ENCODE data around the gene ZSCAN20. TPM values are rescaled to one million over a fixed set of nuclear protein-coding genes. Genes with fewer than 3 reads are reported as not detected.

Gene ZSCAN20
- polyA plus RNA-seq, 4 donors: 4.8 to 6.3 (median 5.2) TPM

GRCh38 chr1:33524586-33524985, 52.1 kb downstream of the ZSCAN20 start:
- DNase-seq (ENCODE audit: low read depth in 4 of 4, low spot score in 3 of 4): no peak

DNA sequence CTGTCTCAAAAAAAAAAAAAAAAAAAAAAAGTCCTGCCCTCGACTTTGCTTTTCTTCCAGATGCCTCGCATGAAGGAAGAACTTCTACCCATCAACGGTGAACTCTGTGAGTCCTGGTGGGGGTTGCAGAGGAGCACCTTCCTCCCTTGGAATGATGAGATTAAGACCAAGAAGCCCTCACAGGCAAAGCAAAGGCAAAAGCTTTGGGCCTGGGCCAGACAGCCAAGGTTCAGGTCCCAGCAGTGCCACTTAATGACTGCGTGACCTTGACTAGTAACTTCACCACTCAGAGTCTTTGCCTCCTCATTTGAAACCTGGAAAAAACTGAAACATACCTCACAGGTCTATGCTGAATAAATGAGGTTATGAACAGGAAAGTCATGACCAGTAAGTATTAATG, 55.5 kb downstream of the ZSCAN20 start:
- no peak for DNase-seq (ENCODE audit: low read depth in 4 of 4, low spot score in 3 of 4)

GRCh38 chr1:33529957-33530356, 57.5 kb downstream of the ZSCAN20 start:
- DNase-seq (ENCODE audit: low read depth in 4 of 4, low spot score in 3 of 4): no peak

DNA sequence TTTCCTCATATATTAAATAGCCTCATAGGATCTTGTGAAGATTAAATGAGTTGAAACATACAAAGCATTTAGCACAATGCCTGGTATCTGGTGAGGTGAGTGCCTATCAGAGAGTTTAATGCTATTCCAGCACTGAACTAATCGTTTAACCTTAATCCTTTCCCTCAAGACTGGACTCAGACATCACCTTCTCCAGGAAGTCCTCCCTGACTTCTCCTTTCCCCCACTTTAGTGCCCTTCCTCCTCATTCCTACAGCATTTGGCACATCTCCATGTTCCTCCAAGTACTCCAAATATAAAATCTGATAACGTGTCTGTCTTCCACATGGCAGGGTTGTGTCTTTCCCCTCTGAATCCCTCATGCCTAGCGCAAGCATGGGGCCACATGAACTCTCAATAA, 59.8 kb downstream of the ZSCAN20 start:
- DNase-seq (ENCODE audit: low read depth in 4 of 4, low spot score in 3 of 4): no peak

DNA sequence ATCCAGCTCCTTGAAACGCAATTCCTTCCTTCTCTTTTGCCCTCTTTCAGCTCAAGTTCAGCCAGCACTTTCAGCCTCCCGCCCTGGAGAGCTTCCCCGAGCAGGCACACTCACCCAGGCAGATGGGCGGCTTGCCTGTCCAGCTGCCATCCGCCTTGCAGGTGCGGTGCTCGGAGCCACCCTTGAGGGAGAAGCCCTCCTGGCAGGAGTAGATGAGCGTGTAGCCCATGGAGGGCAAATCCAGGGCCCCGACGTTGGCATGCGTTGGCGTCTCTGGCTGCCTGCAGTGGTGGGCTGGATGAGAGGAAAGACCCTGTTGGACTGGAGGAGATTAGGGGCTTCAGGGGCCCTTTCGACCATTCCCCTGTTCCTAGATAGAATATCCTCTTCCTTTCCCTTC, 60.5 kb downstream of the ZSCAN20 start:
- no peak for DNase-seq (ENCODE audit: low read depth in 4 of 4, low spot score in 3 of 4)

DNA sequence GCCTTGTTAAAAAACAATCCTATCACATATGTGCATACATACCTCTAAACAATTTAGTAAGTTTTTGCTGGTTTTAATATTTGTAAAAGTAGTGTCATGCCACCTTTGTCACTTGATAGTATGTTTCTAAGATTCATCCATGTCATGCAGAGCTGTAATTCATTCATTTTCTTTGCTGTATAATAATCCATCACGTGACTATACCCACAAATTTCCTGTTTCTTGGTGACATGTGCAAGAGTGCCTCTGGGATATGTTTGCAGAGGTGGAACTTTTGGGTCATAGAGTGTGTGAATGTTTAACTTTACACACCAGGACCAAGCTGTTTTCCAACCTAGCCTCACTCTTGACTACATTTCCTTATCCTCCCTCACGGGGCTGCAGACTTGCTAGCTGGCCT, 62.9 kb downstream of the ZSCAN20 start:
- no peak for DNase-seq (ENCODE audit: low read depth in 4 of 4, low spot score in 3 of 4)

GRCh38 chr1:33537885-33538284, 65.4 kb downstream of the ZSCAN20 start:
- no peak for DNase-seq (ENCODE audit: low read depth in 4 of 4, low spot score in 3 of 4)

- no peak for DNase-seq (ENCODE audit: low read depth in 4 of 4, low spot score in 3 of 4)
Measured at GRCh38 chr1:33541966-33542365, 69.5 kb downstream of the ZSCAN20 start.

Other genes with a start within 250 kb of the ZSCAN20 start
- 10 to 100 TPM; 53.4 to 68.1 (median 61.4) TPM for gene ZNF362, start 216.2 kb upstream of the ZSCAN20 start, polyA plus RNA-seq (ENCODE audit: insufficient read length in 4 of 4)
- gene A3GALT2, start 151.5 kb upstream of the ZSCAN20 start, polyA plus RNA-seq (ENCODE audit: insufficient read length in 4 of 4): under 1 TPM in 1 of 4 donors, not detected in 3; 0.12 TPM
- 100 to 1,000 TPM in 2 of 4 donors, 10 to 100 TPM in 2; 96.3 to 115 (median 102) TPM for gene PHC2, start 41.5 kb upstream of the ZSCAN20 start, polyA plus RNA-seq (ENCODE audit: insufficient read length in 4 of 4)